Measurements from ENCODE around the gene ERGIC1. TPM values are rescaled to one million over a fixed set of nuclear protein-coding genes. Genes with fewer than 3 reads are reported as not detected.
"Not testable (repeated sequence)": the region's sequence is repeated elsewhere in the genome, so short reads cannot be mapped to it uniquely, and the experiment has no call there.

Gene ERGIC1
- total and polyA plus RNA-seq, 2 of the 13 experiments (the other 11 are each of a cell fraction or from before 2014, with no cell fraction given): 78.5 to 184 TPM

DNA sequence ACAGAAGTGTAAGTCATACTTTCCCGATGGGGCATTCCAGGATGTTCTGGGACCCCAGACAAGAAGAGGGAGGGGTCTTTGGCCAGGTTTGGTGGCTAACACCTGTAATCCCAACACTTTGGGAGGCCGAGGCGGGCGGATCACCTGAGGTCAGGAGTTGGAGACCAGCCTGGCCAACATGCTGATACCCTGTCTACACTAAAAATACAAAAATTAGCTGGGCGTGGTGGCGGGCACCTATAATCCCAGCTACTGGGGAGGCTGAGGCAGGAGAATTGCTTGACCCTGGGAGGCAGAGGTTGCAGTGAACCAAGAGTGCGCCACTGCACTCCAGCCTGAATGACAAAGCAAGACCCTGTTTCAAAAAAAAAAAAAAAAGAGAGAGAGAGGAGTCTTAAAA is 63.0 kb downstream of the ERGIC1 start:
- intact Hi-C loops (cut with micrococcal nuclease; ENCODE audit: unreplicated experiment); FAIRE-seq; H3K27me3 ChIP-seq (ENCODE audit: control insufficient read depth in 1 of 2, insufficient read depth in 2 of 2, low read length in 2 of 2); H3K4me3 ChIP-seq (replicated peaks in 1 of 3; ENCODE audit: insufficient read depth in 1 of 3, low read depth in 2 of 3, low read length in 3 of 3); in situ Hi-C loops (cut with HindIII; ENCODE audit: extremely low pct_ligation_motif_present, low pct_unique_long_range_greater_than_20kb); H2AFZ ChIP-seq (ENCODE audit: low read length); BruUV-seq (replicated peaks); CTCF ChIA-PET (ENCODE audit: low intra/inter-chr PET ratio, low total read pairs); H4K20me1 ChIP-seq (ENCODE audit: insufficient read depth, low read length); DNase-seq (ENCODE audit: low spot score); H3K79me2 ChIP-seq (ENCODE audit: insufficient read depth, low read length); ATAC-seq; H3K4me2 ChIP-seq (ENCODE audit: low read depth, low read length); H3K9me3 ChIP-seq (ENCODE audit: low read length); H3K27ac ChIP-seq (ENCODE audit: extremely low read length, insufficient read depth, low read length); H3K9ac ChIP-seq (ENCODE audit: insufficient read depth, low read depth, low read length): not testable (repeated sequence)
- 97% methylated on average over 7 of the region's 7 CpGs for WGBS (ENCODE audit: low lambda C conversion rate)
- peaks cover 45% of the 10 kb centered on the region for H3K4me1 ChIP-seq (ENCODE audit: insufficient read depth, low read length)
- H3K36me3 ChIP-seq (replicated peaks in 1 of 2; ENCODE audit: control insufficient read depth in 1 of 2, insufficient read depth in 2 of 2, low read length in 2 of 2): peaks cover 18 to 38% of the 10 kb centered on the region in 2 experiments
- POLR2A ChIA-PET: interaction anchor here (0.8 kb wide), 1 partner anchor 37 kb away, joined by 4 read pairs; no protein-coding TSS in a partner anchor

DNA sequence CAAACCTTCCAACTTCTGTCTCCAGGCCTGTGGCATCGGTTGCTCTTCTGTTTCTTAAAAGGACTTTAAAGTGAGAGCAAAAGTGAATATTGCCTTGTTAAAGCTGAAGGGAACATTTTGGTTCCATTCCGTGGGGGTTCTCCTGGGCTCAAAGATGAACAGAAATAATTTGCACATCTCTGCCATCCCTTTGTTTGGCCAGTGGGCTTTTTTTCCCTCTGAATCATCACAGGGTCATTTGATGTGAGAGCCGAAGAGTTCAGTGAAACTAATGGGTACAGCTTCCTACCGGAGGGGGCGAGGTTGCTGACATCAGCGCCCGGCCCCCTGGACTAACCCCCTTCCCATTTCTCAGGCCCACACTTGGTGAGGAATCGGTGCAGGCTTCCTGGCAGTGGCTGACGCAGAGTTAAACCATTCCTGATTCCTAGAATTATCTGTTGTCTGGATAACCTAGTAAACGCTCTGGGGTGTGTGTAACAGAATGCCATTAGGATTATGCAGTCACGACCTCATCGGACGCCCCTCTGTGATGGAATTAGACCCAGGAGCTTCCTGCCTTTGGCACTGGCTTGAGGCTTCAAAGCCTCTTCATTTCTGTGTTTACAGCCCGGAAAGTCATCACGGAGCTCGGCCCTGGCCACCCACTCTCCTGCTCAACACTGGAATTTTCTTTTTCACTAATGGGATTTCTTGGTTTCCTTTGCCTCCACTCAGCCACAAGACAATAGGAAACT is 63.6 kb downstream of the ERGIC1 start:
- ChIA-PET POLR2A (interaction anchor here (0.8 kb wide), 1 partner anchor 37 kb away, joined by 4 read pairs; no protein-coding TSS in a partner anchor), CTCF (ENCODE audit: low intra/inter-chr PET ratio, low total read pairs) (no interaction called here)
- ATAC-seq (no peak), DNase-seq (ENCODE audit: low spot score) (no peak), FAIRE-seq (no peak)
- intact Hi-C loops (cut with micrococcal nuclease; ENCODE audit: unreplicated experiment) (no loop called here), in situ Hi-C loops (cut with HindIII; ENCODE audit: extremely low pct_ligation_motif_present, low pct_unique_long_range_greater_than_20kb) (no loop called here)
- no peaks in the 10 kb centered on the region for H3K27me3 ChIP-seq (ENCODE audit: control insufficient read depth in 1 of 2, insufficient read depth in 2 of 2, low read length in 2 of 2)
- H3K9ac ChIP-seq (ENCODE audit: insufficient read depth, low read depth, low read length): no peak overlapping the region
- peaks cover 45% of the 10 kb centered on the region for H3K4me1 ChIP-seq (ENCODE audit: insufficient read depth, low read length)
- no peaks in the 10 kb centered on the region for H3K9me3 ChIP-seq (ENCODE audit: low read length)
- no peak overlapping the region for H2AFZ ChIP-seq (ENCODE audit: low read length)
- no peak overlapping the region for H3K4me3 ChIP-seq (replicated peaks in 1 of 3; ENCODE audit: insufficient read depth in 1 of 3, low read depth in 2 of 3, low read length in 3 of 3)
- H3K27ac ChIP-seq (ENCODE audit: extremely low read length, insufficient read depth, low read length): no peak overlapping the region
- BruUV-seq (replicated peaks): no TSS peak
- peaks cover 17 to 33% of the 10 kb centered on the region in 2 experiments for H3K36me3 ChIP-seq (replicated peaks in 1 of 2; ENCODE audit: control insufficient read depth in 1 of 2, insufficient read depth in 2 of 2, low read length in 2 of 2)
- no peak overlapping the region for H3K4me2 ChIP-seq (ENCODE audit: low read depth, low read length)
- H3K79me2 ChIP-seq (ENCODE audit: insufficient read depth, low read length): no peaks in the 10 kb centered on the region
- no peaks in the 10 kb centered on the region for H4K20me1 ChIP-seq (ENCODE audit: insufficient read depth, low read length)
- WGBS (ENCODE audit: low lambda C conversion rate): 90% methylated on average over 15 of the region's 16 CpGs
- no peak for TF ChIP-seq ZFP62 (CRISPR knock-in tag; IDR thresholded peaks at IDR 0.05)
- no peak for TF ChIP-seq ZNF841 (CRISPR knock-in tag; IDR thresholded peaks at IDR 0.05; ENCODE audit: borderline replicate concordance)
- TF ChIP-seq ARID2 (CRISPR knock-in tag; IDR thresholded peaks at IDR 0.05; ENCODE audit: borderline replicate concordance): no peak
- no peak for TF ChIP-seq ZNF207 (IDR thresholded peaks at IDR 0.05; ENCODE audit: borderline replicate concordance)
- TF ChIP-seq HCFC1 (IDR thresholded peaks at IDR 0.05; ENCODE audit: low read depth, low read length): no peak
- no peak for TF ChIP-seq SMARCC2 (IDR thresholded peaks at IDR 0.05)
- TF ChIP-seq ZNF33A (CRISPR knock-in tag; IDR thresholded peaks at IDR 0.05; ENCODE audit: borderline replicate concordance): no peak
- TF ChIP-seq ZNF792 (CRISPR knock-in tag; IDR thresholded peaks at IDR 0.05): no peak
- no peak for TF ChIP-seq SUZ12 (IDR thresholded peaks at IDR 0.05; ENCODE audit: low read depth, low read length)
- TF ChIP-seq, protein P1, sequence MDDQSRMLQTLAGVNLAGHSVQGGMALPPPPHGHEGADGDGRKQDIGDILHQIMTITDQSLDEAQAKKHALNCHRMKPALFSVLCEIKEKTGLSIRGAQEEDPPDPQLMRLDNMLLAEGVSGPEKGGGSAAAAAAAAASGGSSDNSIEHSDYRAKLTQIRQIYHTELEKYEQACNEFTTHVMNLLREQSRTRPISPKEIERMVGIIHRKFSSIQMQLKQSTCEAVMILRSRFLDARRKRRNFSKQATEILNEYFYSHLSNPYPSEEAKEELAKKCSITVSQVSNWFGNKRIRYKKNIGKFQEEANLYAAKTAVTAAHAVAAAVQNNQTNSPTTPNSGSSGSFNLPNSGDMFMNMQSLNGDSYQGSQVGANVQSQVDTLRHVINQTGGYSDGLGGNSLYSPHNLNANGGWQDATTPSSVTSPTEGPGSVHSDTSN (CRISPR knock-in tag; IDR thresholded peaks at IDR 0.05; ENCODE audit: borderline replicate concordance): no peak
- TF ChIP-seq, protein P2, sequence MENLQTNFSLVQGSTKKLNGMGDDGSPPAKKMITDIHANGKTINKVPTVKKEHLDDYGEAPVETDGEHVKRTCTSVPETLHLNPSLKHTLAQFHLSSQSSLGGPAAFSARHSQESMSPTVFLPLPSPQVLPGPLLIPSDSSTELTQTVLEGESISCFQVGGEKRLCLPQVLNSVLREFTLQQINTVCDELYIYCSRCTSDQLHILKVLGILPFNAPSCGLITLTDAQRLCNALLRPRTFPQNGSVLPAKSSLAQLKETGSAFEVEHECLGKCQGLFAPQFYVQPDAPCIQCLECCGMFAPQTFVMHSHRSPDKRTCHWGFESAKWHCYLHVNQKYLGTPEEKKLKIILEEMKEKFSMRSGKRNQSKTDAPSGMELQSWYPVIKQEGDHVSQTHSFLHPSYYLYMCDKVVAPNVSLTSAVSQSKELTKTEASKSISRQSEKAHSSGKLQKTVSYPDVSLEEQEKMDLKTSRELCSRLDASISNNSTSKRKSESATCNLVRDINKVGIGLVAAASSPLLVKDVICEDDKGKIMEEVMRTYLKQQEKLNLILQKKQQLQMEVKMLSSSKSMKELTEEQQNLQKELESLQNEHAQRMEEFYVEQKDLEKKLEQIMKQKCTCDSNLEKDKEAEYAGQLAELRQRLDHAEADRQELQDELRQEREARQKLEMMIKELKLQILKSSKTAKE (CRISPR knock-in tag; IDR thresholded peaks at IDR 0.05; ENCODE audit: borderline replicate concordance): no peak
- no peak for TF ChIP-seq DNMT1 (CRISPR knock-in tag; IDR thresholded peaks at IDR 0.05)
- TF ChIP-seq, protein P3, sequence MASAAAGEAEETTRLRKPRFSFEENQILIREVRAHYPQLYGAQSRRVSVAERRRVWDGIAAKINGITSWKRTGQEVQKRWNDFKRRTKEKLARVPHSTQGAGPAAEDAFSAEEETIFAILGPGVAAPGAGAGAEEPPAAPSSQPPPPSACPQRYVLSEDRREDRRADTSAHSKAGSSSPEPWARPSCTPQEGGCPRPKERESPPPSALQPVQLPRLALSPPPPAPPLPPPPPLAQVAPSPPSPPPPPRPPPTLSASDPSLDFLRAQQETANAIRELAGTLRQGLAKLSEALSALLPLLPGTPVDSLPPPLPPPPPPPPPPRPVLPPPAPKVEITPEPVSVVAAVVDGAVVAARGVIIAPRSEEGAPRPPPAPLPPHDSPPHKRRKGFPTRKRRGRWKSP (CRISPR knock-in tag; IDR thresholded peaks at IDR 0.05): no peak
- no peak for TF ChIP-seq SRF (IDR thresholded peaks at IDR 0.05; ENCODE audit: low read depth, low read length)
